Thoracic aorta (tissue), 2 donors: Measurements from ENCODE around the gene SPRY2. TPM values are rescaled to one million over a fixed set of nuclear protein-coding genes. Genes with fewer than 3 reads are reported as not detected.

Experiments
- ATAC-seq: fragments of 150-250 bp; one replicate; pipeline ENCODE4 v1.8.0; 2017; ENCODE audit warnings: low read depth; ENCODE audit not compliant: insufficient number of reproducible peaks, low FRiP score
- DNase-seq: peaks from one replicate; pipeline ENCODE4 v3.0.0-alpha.2; 2020; ENCODE audit warnings: low spot score
- H3K27ac ChIP-seq, 2 donors: fragments of 200-600 bp; sonication (generic); 1 replicate in 1 of 2; 2 replicates in 1 of 2; pipeline ENCODE4 v1.5.1; 2016; ENCODE audit warnings: mild to moderate bottlenecking in 2 of 2, moderate library complexity in 2 of 2
- H3K27me3 ChIP-seq: fragments of 200-600 bp; sonication (generic); replicated peaks from 2 replicates; pipeline ENCODE4 v1.6.0; 2016; ENCODE audit warnings: mild to moderate bottlenecking; ENCODE audit not compliant: insufficient read depth
- H3K36me3 ChIP-seq: fragments of 200-600 bp; sonication (generic); one replicate; pipeline ENCODE4 v1.5.1; 2016
- H3K4me1 ChIP-seq, 2 donors: fragments of 200-600 bp; sonication (generic); 1 replicate in 1 of 2; 2 replicates in 1 of 2; pipeline versions ENCODE4 v1.5.1 to v1.6.0; 2016; ENCODE audit warnings: low read depth in 2 of 2, mild to moderate bottlenecking in 1 of 2; ENCODE audit not compliant: control insufficient read depth in 1 of 2
- H3K4me3 ChIP-seq: fragments of 200-600 bp; sonication (generic); 2 replicates; pipeline ENCODE4 v1.5.1; 2016; ENCODE audit warnings: mild to moderate bottlenecking
- H3K9me3 ChIP-seq: fragments of 200-600 bp; sonication (generic); 2 replicates; pipeline ENCODE4 v1.5.1; 2016
- CTCF ChIP-seq: fragments of 200-600 bp; sonication (generic); IDR thresholded peaks from one replicate; pipeline ENCODE4 v1.5.1; 2019; ENCODE audit warnings: antibody characterized with exemption
- total RNA-seq, 2 donors: library from RNA; depleted of rRNA; stranded (reverse); fragments of >200 nt; gene quantifications; one replicate each; pipeline versions ENCODE4 v1.1.0 to v1.2.3, GENCODE V29; 2016

Gene SPRY2
- total RNA-seq, 2 donors from 2014 or later: 28.2 to 49.2 TPM

- no peak for DNase-seq
- no peaks in the 10 kb centered on the region for H3K36me3 ChIP-seq
- peak overlapping the region in 1 of 2 donors; percentile 6 for H3K27ac ChIP-seq
- no peak for ATAC-seq
- no peak for TF ChIP-seq CTCF
- H3K4me3 ChIP-seq: peak overlapping the region; percentile 9
- H3K9me3 ChIP-seq: no peaks in the 10 kb centered on the region
- H3K27me3 ChIP-seq: no peaks in the 10 kb centered on the region
- peaks cover 4 to 14% of the 10 kb centered on the region in 2 donors for H3K4me1 ChIP-seq
Observed at GRCh38 chr13:80306337-80306972, 34.5 kb downstream of the SPRY2 start.

- Histone ChIP-seq H3K4me1 (peaks cover 4 to 14% of the 10 kb centered on the region in 2 donors), H3K4me3 (peak overlapping the region; percentile 9), H3K9me3 (no peaks in the 10 kb centered on the region), H3K36me3 (no peaks in the 10 kb centered on the region), H3K27me3 (no peaks in the 10 kb centered on the region), H3K27ac (no peak overlapping the region)
- no peak for TF ChIP-seq CTCF
- ATAC-seq: no peak
- DNase-seq: no peak
Observed at GRCh38 chr13:80305737-80306136, 35.2 kb downstream of the SPRY2 start.

GRCh38 chr13:80303225-80303811 lies 37.6 kb downstream of the SPRY2 start:
- Histone ChIP-seq H3K27ac (no peak overlapping the region), H3K36me3 (no peaks in the 10 kb centered on the region), H3K4me1 (peaks cover 4 to 14% of the 10 kb centered on the region in 2 donors), H3K27me3 (no peaks in the 10 kb centered on the region), H3K9me3 (no peaks in the 10 kb centered on the region), H3K4me3 (no peak overlapping the region)
- DNase-seq (no peak), ATAC-seq (no peak)
- TF ChIP-seq CTCF: no peak

DNA sequence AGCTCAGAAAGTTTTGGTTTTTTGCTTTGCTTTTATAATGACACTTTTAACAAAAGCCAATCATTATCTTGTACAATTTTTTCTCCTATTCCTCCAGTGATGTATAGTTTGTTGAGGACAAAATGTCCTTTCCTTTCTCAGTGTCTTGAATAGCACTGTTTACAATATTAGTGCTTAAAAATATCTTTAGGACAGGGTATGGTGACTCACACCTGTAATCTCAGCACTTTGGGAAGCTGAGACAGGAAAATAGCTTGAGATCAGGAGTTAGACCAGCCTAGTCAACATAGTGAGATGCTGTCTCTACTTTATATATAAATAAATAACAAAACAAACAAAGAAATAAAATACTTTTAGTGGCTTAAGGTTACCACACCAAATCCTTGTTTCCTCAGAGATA lies 41.9 kb downstream of the SPRY2 start:
- no peak for DNase-seq
- Histone ChIP-seq H3K4me3 (no peak overlapping the region), H3K9me3 (no peaks in the 10 kb centered on the region), H3K36me3 (no peaks in the 10 kb centered on the region), H3K27me3 (no peaks in the 10 kb centered on the region), H3K27ac (no peak overlapping the region), H3K4me1 (no peaks in the 10 kb centered on the region)
- no peak for ATAC-seq
- TF ChIP-seq CTCF: no peak

- no peaks in the 10 kb centered on the region for H3K36me3 ChIP-seq
- H3K4me3 ChIP-seq: no peak overlapping the region
- H3K9me3 ChIP-seq: no peaks in the 10 kb centered on the region
- no peaks in the 10 kb centered on the region for H3K4me1 ChIP-seq
- DNase-seq (no peak), ATAC-seq (no peak)
- TF ChIP-seq CTCF: no peak
- no peak overlapping the region for H3K27ac ChIP-seq
- no peaks in the 10 kb centered on the region for H3K27me3 ChIP-seq
Observed at GRCh38 chr13:80297503-80297902, 43.4 kb downstream of the SPRY2 start.
